A549 (cell line): Measurements from ENCODE around the gene ACOXL. TPM values are rescaled to one million over a fixed set of nuclear protein-coding genes. Genes with fewer than 3 reads are reported as not detected.

Source experiments
- ATAC-seq, 2 experiments: fragments of 200-7000 bp in 1 of 2; fragments of >200 bp in 1 of 2; cut with Nextera tagmentation in 1 of 2; cut with Tn5 transposase in 1 of 2; 3 replicates each; pipeline versions ENCODE4 v1.8.0 to v1.9.1; 2018 to 2020; ENCODE audit warnings: mild to moderate bottlenecking in 1 of 2, moderate library complexity in 1 of 2
- CTCF ChIA-PET: fragments of 300-600 bp; sonication (Branson Sonifier 250); formaldehyde crosslinking; extraction: SDS; loops from one replicate; lab custom pipeline; 2021; ENCODE audit warnings: antibody characterized with exemption, inconsistent platforms; lab: Yijun Ruan, JAX
- POLR2A ChIA-PET: fragments of 350-600 bp; formaldehyde crosslinking; extraction: SDS; loops from one replicate; lab custom pipeline; 2021; ENCODE audit warnings: antibody characterized with exemption, inconsistent platforms; lab: Yijun Ruan, JAX
- DNase-seq, 2 experiments: peaks; one replicate each; pipeline versions ENCODE4 v3.0.0 to v3.0.0-alpha.2; 2011 to 2016; ENCODE audit warnings: low read depth in 1 of 2, low spot score in 1 of 2
- FAIRE-seq: peaks from 2 replicates; lab custom pipeline; 2011; peaks lifted over from hg19 to GRCh38; lab: Jason Lieb, UNC
- H3K27ac ChIP-seq, 2 experiments: fragments of >200 bp; sonication (Bioruptor Twin); formaldehyde crosslinking; 3 replicates each; pipeline ENCODE4 v1.5.1; 2016 to 2017
- H3K4me1 ChIP-seq: fragments of >200 bp; sonication (Bioruptor Twin); formaldehyde crosslinking; 3 replicates; pipeline ENCODE4 v1.6.1; 2016
- H3K4me2 ChIP-seq: fragments of >200 bp; sonication (Bioruptor Twin); formaldehyde crosslinking; 3 replicates; pipeline ENCODE4 v1.6.1; 2016
- H3K4me3 ChIP-seq: fragments of >200 bp; sonication (Bioruptor Twin); formaldehyde crosslinking; 3 replicates; pipeline ENCODE4 v1.5.1; 2016
- H3K9me3 ChIP-seq: fragments of >200 bp; sonication (Bioruptor Twin); formaldehyde crosslinking; 3 replicates; pipeline ENCODE4 v1.6.1; 2016
- CBX2 ChIP-seq: fragments of 200-600 bp; sonication (generic); IDR thresholded peaks from 2 replicates; pipeline ENCODE4 v1.6.1; 2016; ENCODE audit warnings: low read depth, mild to moderate bottlenecking, borderline replicate concordance
- CHD2 ChIP-seq: fragments of 150-350 bp; IDR thresholded peaks from 2 replicates; pipeline ENCODE4 v1.6.1; 2014; ENCODE audit warnings: low read length; ENCODE audit not compliant: partially characterized antibody
- CHD4 ChIP-seq: fragments of 200-600 bp; sonication (generic); IDR thresholded peaks from 2 replicates; pipeline ENCODE4 v1.6.1; 2016; ENCODE audit warnings: antibody characterized with exemption, mild to moderate bottlenecking, borderline replicate concordance
- EP300 ChIP-seq, 2 experiments: fragments of >200 bp; sonication (Bioruptor Twin); formaldehyde crosslinking; IDR thresholded peaks; 2 replicates in 1 of 2; 3 replicates in 1 of 2; pipeline ENCODE4 v1.6.1; 2016 to 2017
- ESRRA ChIP-seq: fragments of 150-350 bp; IDR thresholded peaks from 2 replicates; pipeline ENCODE4 v1.6.1; 2014; ENCODE audit warnings: mild to moderate bottlenecking, low read length, borderline replicate concordance
- HOXA7 ChIP-seq: fragments of 250-450 bp; sonication (Bioruptor Pico); IDR thresholded peaks from 2 replicates; pipeline ENCODE4 v1.5.0; 2020; ENCODE audit warnings: mild to moderate bottlenecking, moderate library complexity
- JUN ChIP-seq, 2 experiments: fragments of >200 bp; sonication (Bioruptor Twin); formaldehyde crosslinking; IDR thresholded peaks; 2 replicates in 1 of 2; 3 replicates in 1 of 2; pipeline ENCODE4 v1.6.1; 2016 to 2017
- MAZ ChIP-seq: fragments of 150-350 bp; IDR thresholded peaks from 2 replicates; pipeline ENCODE4 v1.6.1; 2014; ENCODE audit warnings: antibody characterized with exemption, low read depth, low read length, borderline replicate concordance
- NFE2L2 ChIP-seq: fragments of 150-350 bp; conservative IDR thresholded peaks from 2 replicates; pipeline ENCODE4 v1.6.1; 2014; ENCODE audit warnings: low read length
- POLR2A ChIP-seq: IDR thresholded peaks from 2 replicates; pipeline ENCODE4 v1.6.1; 2012; ENCODE audit warnings: mild to moderate bottlenecking, low read length
- TFCP2L1 ChIP-seq: fragments of 250-450 bp; sonication (Bioruptor Pico); IDR thresholded peaks from 2 replicates; pipeline ENCODE4 v1.5.0; 2021; ENCODE audit warnings: mild to moderate bottlenecking
- ZFP36 ChIP-seq: fragments of 450-650 bp; IDR thresholded peaks from 2 replicates; pipeline ENCODE4 v1.6.1; 2014; ENCODE audit warnings: borderline replicate concordance; ENCODE audit not compliant: partially characterized antibody
- WGBS: methylation state at CpG from one replicate; pipeline ENCODE4 v1.1.6; 2017; ENCODE audit errors: missing lambda C conversion rate; 5-methylcytosine and 5-hydroxymethylcytosine counted together
- polyA plus RNA-seq, 4 experiments: library from polyadenylated mRNA; depleted of rRNA in 3 of 4; stranded (reverse); fragments of >200 nt; fragmentation: RNase III in 1 of 4; extraction: RNeasy Plus Mini Kit Qiagen cat#74134 plus additional on column Dnase treatment in 1 of 4; gene quantifications; 2 replicates in 3 of 4; 3 replicates in 1 of 4; pipeline ENCODE4 v1.2.3, GENCODE V29; 2011 to 2017
- TF ChIP-seq, protein P1 (sequence below): fragments of >200 bp; sonication (Bioruptor Twin); formaldehyde crosslinking; IDR thresholded peaks from 3 replicates; pipeline ENCODE4 v1.6.1; 2016
- TF ChIP-seq, protein P2 (sequence below): fragments of 200-600 bp; sonication (generic); IDR thresholded peaks from 2 replicates; pipeline ENCODE4 v1.6.1; 2016; ENCODE audit warnings: antibody characterized with exemption, mild to moderate bottlenecking, moderate library complexity
- TF ChIP-seq, protein P3 (sequence below): IDR thresholded peaks from 2 replicates; pipeline ENCODE4 v1.6.1; 2012

The ACOXL gene
- polyA plus RNA-seq, 2 of the 4 experiments (the other 2 are of a cell fraction), result not detected

DNA sequence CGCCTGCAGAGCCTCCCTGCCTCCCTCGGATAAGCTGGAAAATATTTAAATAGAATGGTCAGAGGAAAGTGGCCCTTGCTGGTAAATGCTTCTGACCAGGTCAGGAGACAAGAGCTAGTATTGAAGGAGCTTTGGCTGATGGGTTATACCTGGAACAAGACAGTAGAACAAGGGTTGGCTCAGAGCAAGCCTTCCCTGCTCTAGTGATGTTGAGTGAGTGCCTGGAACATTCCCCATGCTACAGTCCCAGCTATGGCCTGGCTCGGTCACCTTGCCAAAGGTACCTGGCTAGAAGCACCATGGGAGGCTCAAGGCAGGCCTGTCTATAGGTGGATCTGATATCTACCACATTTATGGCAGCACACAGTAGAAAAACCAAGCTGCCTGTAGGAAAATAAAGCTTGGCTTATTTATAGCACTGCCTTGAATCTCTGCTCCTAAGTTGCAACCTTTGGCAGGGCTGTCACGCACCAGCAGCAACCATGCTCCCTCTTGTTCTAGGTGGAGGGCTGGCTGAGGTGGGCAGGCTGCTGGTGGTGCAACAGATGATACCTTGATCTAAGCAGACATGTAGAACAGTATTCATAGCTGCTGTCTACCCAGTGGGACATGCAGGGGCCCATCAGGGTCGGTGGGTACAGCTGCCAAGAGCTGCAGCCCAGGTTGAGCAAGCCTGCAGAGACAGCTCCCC, 321.6 kb downstream of the ACOXL start:
- H3K4me2 ChIP-seq, result no peak overlapping the region
- no peak overlapping the region for H3K4me3 ChIP-seq
- H3K4me1 ChIP-seq, result no peaks in the 10 kb centered on the region
- 48% methylated on average over 5 of the region's 5 CpGs for WGBS
- CTCF ChIA-PET, result interaction anchor here (0.6 to 1.8 kb wide), 2 partner anchors 13 to 242 kb away, joined by 3 to 5 read pairs; no protein-coding TSS in a partner anchor
- no peak overlapping the region for H3K27ac ChIP-seq
- POLR2A ChIA-PET, result no interaction called here
- no peak for FAIRE-seq
- no peaks in the 10 kb centered on the region for H3K9me3 ChIP-seq
- DNase-seq, result no peak
- no peak for ATAC-seq
- TF ChIP-seq ESRRA (no peak), CHD4 (no peak), POLR2A (no peak)

DNA sequence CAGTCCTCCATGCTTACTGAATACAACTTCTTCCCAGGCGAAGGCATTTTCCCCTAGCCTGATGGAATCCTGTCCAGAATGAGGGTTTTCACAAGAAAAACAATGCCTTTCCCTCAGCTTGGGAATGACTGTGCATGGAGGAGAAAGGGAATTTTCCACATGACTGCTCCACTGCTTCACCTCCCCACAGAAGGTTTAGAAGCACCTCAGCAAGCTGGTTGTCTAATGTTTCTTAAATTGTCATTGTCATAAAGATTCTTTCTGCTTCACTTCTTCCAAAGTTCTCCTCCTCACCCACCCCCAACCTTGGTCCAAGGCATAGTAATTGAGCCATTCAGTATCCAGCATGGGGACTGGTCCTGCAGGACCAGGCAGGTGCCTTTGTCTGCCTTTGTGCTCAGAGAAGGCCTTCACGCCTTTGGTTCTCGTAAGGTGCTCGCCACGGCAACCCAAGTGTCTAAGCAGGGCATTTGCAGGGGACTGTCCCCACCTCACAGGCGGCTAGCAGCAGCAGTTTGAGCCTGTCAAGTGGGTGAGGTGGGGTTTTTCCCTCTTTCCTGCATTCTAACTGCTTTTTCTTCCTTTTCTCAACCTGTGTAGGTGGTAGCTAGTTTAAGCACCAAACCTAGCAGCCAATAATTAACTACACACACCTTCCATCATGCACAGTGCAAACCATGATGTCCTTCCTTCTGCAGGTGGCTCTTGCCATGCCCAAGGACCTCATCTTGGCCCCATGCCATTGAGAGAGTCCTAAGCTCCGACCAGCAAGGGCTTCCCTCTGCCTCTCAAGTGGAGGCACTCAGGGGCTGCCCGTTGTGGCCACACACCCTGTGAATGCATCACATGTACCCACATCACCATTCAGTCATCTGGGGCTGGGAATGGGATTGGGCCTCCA, 322.7 kb downstream of the ACOXL start:
- FAIRE-seq (no peak), DNase-seq (no peak), ATAC-seq (no peak)
- ChIA-PET CTCF (interaction anchor here (0.6 to 1.8 kb wide), 3 partner anchors 14 to 644 kb away, joined by 3 to 5 read pairs (median 4); no protein-coding TSS in a partner anchor), POLR2A (no interaction called here)
- no peak overlapping the region for H3K4me3 ChIP-seq
- H3K9me3 ChIP-seq, result 0 out of 3 replicates have a peak, but pooled peaks cover 3% of the 10 kb centered on the region
- 49% methylated on average over 8 of the region's 8 CpGs for WGBS
- H3K4me2 ChIP-seq, result no peak overlapping the region
- H3K27ac ChIP-seq, result no peak overlapping the region
- no peaks in the 10 kb centered on the region for H3K4me1 ChIP-seq
- TF ChIP-seq EP300 (IDR thresholded peaks at IDR 0.05), result no peak
- TF ChIP-seq MAZ, result no peak
- TF ChIP-seq JUN (IDR thresholded peaks at IDR 0.05), result no peak
- no peak for TF ChIP-seq HOXA7 (CRISPR knock-in tag)
- TF ChIP-seq TFCP2L1 (CRISPR knock-in tag), result no peak
- TF ChIP-seq POLR2A, result no peak
- TF ChIP-seq, protein P1, sequence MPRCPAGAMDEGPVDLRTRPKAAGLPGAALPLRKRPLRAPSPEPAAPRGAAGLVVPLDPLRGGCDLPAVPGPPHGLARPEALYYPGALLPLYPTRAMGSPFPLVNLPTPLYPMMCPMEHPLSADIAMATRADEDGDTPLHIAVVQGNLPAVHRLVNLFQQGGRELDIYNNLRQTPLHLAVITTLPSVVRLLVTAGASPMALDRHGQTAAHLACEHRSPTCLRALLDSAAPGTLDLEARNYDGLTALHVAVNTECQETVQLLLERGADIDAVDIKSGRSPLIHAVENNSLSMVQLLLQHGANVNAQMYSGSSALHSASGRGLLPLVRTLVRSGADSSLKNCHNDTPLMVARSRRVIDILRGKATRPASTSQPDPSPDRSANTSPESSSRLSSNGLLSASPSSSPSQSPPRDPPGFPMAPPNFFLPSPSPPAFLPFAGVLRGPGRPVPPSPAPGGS, result no peak
- no peak for TF ChIP-seq ZFP36
- TF ChIP-seq CHD4, result no peak
- TF ChIP-seq CBX2, result no peak
- TF ChIP-seq, protein P2, sequence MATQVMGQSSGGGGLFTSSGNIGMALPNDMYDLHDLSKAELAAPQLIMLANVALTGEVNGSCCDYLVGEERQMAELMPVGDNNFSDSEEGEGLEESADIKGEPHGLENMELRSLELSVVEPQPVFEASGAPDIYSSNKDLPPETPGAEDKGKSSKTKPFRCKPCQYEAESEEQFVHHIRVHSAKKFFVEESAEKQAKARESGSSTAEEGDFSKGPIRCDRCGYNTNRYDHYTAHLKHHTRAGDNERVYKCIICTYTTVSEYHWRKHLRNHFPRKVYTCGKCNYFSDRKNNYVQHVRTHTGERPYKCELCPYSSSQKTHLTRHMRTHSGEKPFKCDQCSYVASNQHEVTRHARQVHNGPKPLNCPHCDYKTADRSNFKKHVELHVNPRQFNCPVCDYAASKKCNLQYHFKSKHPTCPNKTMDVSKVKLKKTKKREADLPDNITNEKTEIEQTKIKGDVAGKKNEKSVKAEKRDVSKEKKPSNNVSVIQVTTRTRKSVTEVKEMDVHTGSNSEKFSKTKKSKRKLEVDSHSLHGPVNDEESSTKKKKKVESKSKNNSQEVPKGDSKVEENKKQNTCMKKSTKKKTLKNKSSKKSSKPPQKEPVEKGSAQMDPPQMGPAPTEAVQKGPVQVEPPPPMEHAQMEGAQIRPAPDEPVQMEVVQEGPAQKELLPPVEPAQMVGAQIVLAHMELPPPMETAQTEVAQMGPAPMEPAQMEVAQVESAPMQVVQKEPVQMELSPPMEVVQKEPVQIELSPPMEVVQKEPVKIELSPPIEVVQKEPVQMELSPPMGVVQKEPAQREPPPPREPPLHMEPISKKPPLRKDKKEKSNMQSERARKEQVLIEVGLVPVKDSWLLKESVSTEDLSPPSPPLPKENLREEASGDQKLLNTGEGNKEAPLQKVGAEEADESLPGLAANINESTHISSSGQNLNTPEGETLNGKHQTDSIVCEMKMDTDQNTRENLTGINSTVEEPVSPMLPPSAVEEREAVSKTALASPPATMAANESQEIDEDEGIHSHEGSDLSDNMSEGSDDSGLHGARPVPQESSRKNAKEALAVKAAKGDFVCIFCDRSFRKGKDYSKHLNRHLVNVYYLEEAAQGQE, result no peak
- TF ChIP-seq NFE2L2, result no peak
- no peak for TF ChIP-seq ESRRA
- TF ChIP-seq, protein P3, sequence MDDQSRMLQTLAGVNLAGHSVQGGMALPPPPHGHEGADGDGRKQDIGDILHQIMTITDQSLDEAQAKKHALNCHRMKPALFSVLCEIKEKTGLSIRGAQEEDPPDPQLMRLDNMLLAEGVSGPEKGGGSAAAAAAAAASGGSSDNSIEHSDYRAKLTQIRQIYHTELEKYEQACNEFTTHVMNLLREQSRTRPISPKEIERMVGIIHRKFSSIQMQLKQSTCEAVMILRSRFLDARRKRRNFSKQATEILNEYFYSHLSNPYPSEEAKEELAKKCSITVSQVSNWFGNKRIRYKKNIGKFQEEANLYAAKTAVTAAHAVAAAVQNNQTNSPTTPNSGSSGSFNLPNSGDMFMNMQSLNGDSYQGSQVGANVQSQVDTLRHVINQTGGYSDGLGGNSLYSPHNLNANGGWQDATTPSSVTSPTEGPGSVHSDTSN, result no peak
- TF ChIP-seq CHD2, result no peak
